Lung (tissue), 12 donors: Measurements from ENCODE around the gene SPTSSA. TPM values are rescaled to one million over a fixed set of nuclear protein-coding genes. Genes with fewer than 3 reads are reported as not detected.

Experiments used
- ATAC-seq: fragments of 200-7000 bp; cut with Tn5 transposase; one replicate; pipeline ENCODE4 v1.9.1; 2020; ENCODE audit warnings: moderate number of reproducible peaks; ENCODE audit not compliant: insufficient read depth, low FRiP score
- DNase-seq, 3 donors: peaks; one replicate each; pipeline ENCODE4 v3.0.0-alpha.2; 2013 to 2017
- H3K27ac ChIP-seq, 2 donors: one replicate each; pipeline ENCODE4 v1.5.1; 2013; ENCODE audit warnings: mild to moderate bottlenecking in 2 of 2, moderate library complexity in 2 of 2, control low read depth in 1 of 2, inconsistent platforms in 1 of 2, low read depth in 1 of 2, low read length in 1 of 2
- H3K27me3 ChIP-seq, 3 donors: one replicate each; pipeline ENCODE4 v1.5.1; 2013; ENCODE audit warnings: low read length in 2 of 3; ENCODE audit not compliant: control insufficient read depth in 3 of 3, insufficient read depth in 3 of 3
- H3K36me3 ChIP-seq, 4 donors: one replicate each; pipeline ENCODE4 v1.5.1; 2013; ENCODE audit warnings: low read length in 4 of 4, mild to moderate bottlenecking in 1 of 4, moderate library complexity in 1 of 4; ENCODE audit not compliant: control insufficient read depth in 4 of 4, insufficient read depth in 4 of 4
- H3K4me1 ChIP-seq, 5 donors: one replicate each; pipeline ENCODE4 v1.5.1; 2013; ENCODE audit warnings: low read length in 5 of 5, mild to moderate bottlenecking in 2 of 5, moderate library complexity in 1 of 5; ENCODE audit not compliant: control insufficient read depth in 5 of 5, insufficient read depth in 5 of 5
- H3K4me3 ChIP-seq: one replicate; pipeline ENCODE4 v1.5.1; 2013; ENCODE audit warnings: mild to moderate bottlenecking, control low read depth, moderate library complexity
- H3K9ac ChIP-seq, 2 donors: one replicate each; pipeline ENCODE4 v1.5.1; 2013; ENCODE audit warnings: low read length in 2 of 2, control low read depth in 1 of 2; ENCODE audit not compliant: insufficient read depth in 1 of 2
- H3K9me3 ChIP-seq, 4 donors: one replicate each; pipeline ENCODE4 v1.5.1; 2013; ENCODE audit warnings: low read length in 3 of 4, mild to moderate bottlenecking in 1 of 4, moderate library complexity in 1 of 4; ENCODE audit not compliant: control insufficient read depth in 4 of 4, insufficient read depth in 3 of 4
- CTCF ChIP-seq: IDR thresholded peaks from 2 replicates; pipeline ENCODE4 v1.5.1; 2012; ENCODE audit warnings: mild to moderate bottlenecking; ENCODE audit errors: control extremely low read depth, extremely low read depth
- WGBS, 2 donors: extraction: QIAGEN DNeasy Blood & Tissue Kit; methylation state at CpG; one replicate each; pipeline ENCODE4 v1.1.7; 2013; 5-methylcytosine and 5-hydroxymethylcytosine counted together
- polyA plus RNA-seq, 2 donors: library from polyadenylated mRNA; stranded (reverse); fragments of 200-250 nt; gene quantifications; one replicate each; pipeline ENCODE4 v1.2.1, GENCODE V29; 2013
- total RNA-seq, 2 donors: library from RNA; depleted of rRNA in 1 of 2; stranded (reverse); fragments of >200 nt in 1 of 2; gene quantifications; one replicate each; pipeline ENCODE4 v1.2.1, GENCODE V29; 2014 to 2021
- donor health status: control.
- donor health status: control.
- donor health status: Bipolar disorder and iron deficiency.
- donor health status: healthy.
- donor health status: DM: yes; HTN: yes; CAD: no.

Gene SPTSSA
- total and polyA plus RNA-seq, 4 donors: 51.8 to 92.5 (median 78.0) TPM

- peak overlapping the region in 1 of 2 donors; percentile 5 for H3K27ac ChIP-seq
- no peak for TF ChIP-seq CTCF
- DNase-seq (peak in 2 of 3 donors; percentile 11 to 28), ATAC-seq (no peak)
- H3K4me1 ChIP-seq: peaks cover 0 to 13% (median 4%) of the 10 kb centered on the region in 5 donors
- no peaks in the 10 kb centered on the region for H3K36me3 ChIP-seq
- H3K4me3 ChIP-seq: no peak overlapping the region
- no peaks in the 10 kb centered on the region for H3K9me3 ChIP-seq
- WGBS, 2 donors: 20 to 31% methylated on average over 2 of the region's 2 CpGs
- no peaks in the 10 kb centered on the region for H3K27me3 ChIP-seq
- no peak overlapping the region for H3K9ac ChIP-seq
These were observed 3.2 kb upstream of the SPTSSA start for GRCh38 chr14:34465069-34465859.

GRCh38 chr14:34463598-34463961, 1.5 kb upstream of the SPTSSA start:
- Histone ChIP-seq H3K36me3 (no peaks in the 10 kb centered on the region), H3K4me1 (peaks cover 0 to 15% (median 4%) of the 10 kb centered on the region in 5 donors), H3K9me3 (no peaks in the 10 kb centered on the region), H3K27ac (no peak overlapping the region), H3K4me3 (no peak overlapping the region), H3K27me3 (no peaks in the 10 kb centered on the region), H3K9ac (no peak overlapping the region)
- no peak for TF ChIP-seq CTCF
- 83 to 100% methylated on average over 1 of the region's 1 CpG for WGBS, 2 donors
- ATAC-seq: no peak
- DNase-seq: no peak

- WGBS, 2 donors: 1% methylated on average over 41 to 45 of the region's 45 CpGs
- peak; percentile 37 for ATAC-seq
- Histone ChIP-seq H3K36me3 (peaks cover 0 to 2% (median 0%) of the 10 kb centered on the region in 4 donors), H3K9me3 (no peaks in the 10 kb centered on the region), H3K27me3 (no peaks in the 10 kb centered on the region), H3K4me1 (peaks cover 0 to 15% (median 4%) of the 10 kb centered on the region in 5 donors), H3K9ac (peak overlapping the region; percentile 42 to 75), H3K27ac (peak overlapping the region; percentile 97 to 99), H3K4me3 (peak overlapping the region; percentile 85)
- peak; percentile 68 to 86 (median 84) for DNase-seq
- TF ChIP-seq CTCF: no peak
These were observed 507 bp downstream of the SPTSSA start for GRCh38 chr14:34461334-34462131.
